ENCODE measurements around the gene TMEM30B. TPM values are rescaled to one million over a fixed set of nuclear protein-coding genes. Genes with fewer than 3 reads are reported as not detected.

The TMEM30B gene
- total and polyA plus RNA-seq, 10 of the 15 experiments (the other 5 are each of a cell fraction or from before 2014, with no cell fraction given) = 0.10 TPM; not detected in 9

DNA sequence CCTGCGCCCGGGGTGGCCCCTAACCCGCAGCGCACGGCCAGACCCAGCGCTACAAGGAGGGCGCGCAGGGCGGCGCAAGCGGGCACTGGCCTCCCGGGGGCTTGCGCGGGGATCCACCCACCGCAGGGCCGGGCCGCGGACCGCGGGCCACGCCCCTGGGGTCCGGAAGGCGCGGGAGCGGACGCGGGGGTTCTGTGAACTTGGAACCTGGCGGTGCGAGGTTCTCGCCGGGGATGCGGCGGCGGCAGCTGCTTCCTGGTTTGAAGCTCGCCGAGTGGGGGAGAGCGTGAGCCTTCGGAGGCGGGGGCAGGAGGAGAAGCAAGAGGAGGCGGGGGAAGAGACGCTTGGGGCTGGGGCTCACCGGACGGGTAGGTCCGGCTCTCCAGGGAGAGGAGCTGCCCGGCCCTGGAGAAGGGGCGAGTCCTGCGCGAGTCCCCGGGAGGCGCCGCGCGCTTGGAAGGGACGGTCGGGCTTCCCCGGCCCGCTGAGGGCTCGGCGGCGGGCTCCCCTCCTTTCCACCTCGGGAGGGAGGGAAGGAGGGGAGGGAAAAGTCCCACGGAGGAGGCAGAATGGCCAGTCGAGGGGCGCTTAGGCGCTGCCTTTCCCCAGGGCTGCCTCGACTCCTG lies 40.4 kb upstream of the TMEM30B start, which contains the start of gene PRKCH (continued):
- TF ChIP-seq YBX1 (IDR thresholded peaks at IDR 0.05) (no peak), SMC3 (IDR thresholded peaks at IDR 0.05; ENCODE audit: borderline replicate concordance, low read length) (no peak; the same call in none of the 2 replicates), FOXM1 (IDR thresholded peaks at IDR 0.05; ENCODE audit: low read depth, low read length) (no peak), SMAD5 (IDR thresholded peaks at IDR 0.05; ENCODE audit: low read depth) (no peak), MYB (IDR thresholded peaks at IDR 0.05; ENCODE audit: borderline replicate concordance, low read depth, low read length) (no peak), GATAD2B (conservative IDR thresholded peaks at IDR 0.05; ENCODE audit: low read depth) (peak; percentile 97), SRF (IDR thresholded peaks at IDR 0.05; ENCODE audit: low read depth in 2 of 2, low read length in 2 of 2) (no peak), RB1 (IDR thresholded peaks at IDR 0.05; ENCODE audit: borderline replicate concordance) (peak; percentile 77; the same call in 1 of the 2 replicates), NR2C1 (IDR thresholded peaks at IDR 0.05) (peak; percentile 58), CBX3 (IDR thresholded peaks at IDR 0.05; ENCODE audit: borderline replicate concordance, low read depth) (no peak), CHD2 (IDR thresholded peaks at IDR 0.05; ENCODE audit: borderline replicate concordance, low read depth, low read length) (peak; percentile 77), LARP7 (IDR thresholded peaks at IDR 0.05) (peak; percentile 81), CBFB (IDR thresholded peaks at IDR 0.05; ENCODE audit: low read depth) (no peak), SP1 (IDR thresholded peaks at IDR 0.05; ENCODE audit: low read depth, low read length) (no peak), NBN (IDR thresholded peaks at IDR 0.05) (0 out of 2 replicates have a peak, but pooled peaks have one; percentile 45), SREBF1 (IDR thresholded peaks at IDR 0.05; ENCODE audit: low read length) (no peak), ASH2L (IDR thresholded peaks at IDR 0.05; ENCODE audit: borderline replicate concordance, low read depth) (no peak), POLR2A (IDR thresholded peaks at IDR 0.05; ENCODE audit: low read depth, low read length) (peak; percentile 84), BCL11A (IDR thresholded peaks at IDR 0.05; ENCODE audit: low read depth, low read length) (peak; percentile 46; the same call in 1 of the 2 replicates), STAT1 (conservative IDR thresholded peaks at IDR 0.05) (0 out of 2 replicates have a peak, but pooled peaks have one; percentile 55)
- TF ChIP-seq, protein P1, sequence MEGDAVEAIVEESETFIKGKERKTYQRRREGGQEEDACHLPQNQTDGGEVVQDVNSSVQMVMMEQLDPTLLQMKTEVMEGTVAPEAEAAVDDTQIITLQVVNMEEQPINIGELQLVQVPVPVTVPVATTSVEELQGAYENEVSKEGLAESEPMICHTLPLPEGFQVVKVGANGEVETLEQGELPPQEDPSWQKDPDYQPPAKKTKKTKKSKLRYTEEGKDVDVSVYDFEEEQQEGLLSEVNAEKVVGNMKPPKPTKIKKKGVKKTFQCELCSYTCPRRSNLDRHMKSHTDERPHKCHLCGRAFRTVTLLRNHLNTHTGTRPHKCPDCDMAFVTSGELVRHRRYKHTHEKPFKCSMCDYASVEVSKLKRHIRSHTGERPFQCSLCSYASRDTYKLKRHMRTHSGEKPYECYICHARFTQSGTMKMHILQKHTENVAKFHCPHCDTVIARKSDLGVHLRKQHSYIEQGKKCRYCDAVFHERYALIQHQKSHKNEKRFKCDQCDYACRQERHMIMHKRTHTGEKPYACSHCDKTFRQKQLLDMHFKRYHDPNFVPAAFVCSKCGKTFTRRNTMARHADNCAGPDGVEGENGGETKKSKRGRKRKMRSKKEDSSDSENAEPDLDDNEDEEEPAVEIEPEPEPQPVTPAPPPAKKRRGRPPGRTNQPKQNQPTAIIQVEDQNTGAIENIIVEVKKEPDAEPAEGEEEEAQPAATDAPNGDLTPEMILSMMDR (IDR thresholded peaks at IDR 0.05 in 2 of 3, conservative IDR thresholded peaks at IDR 0.05 in 1 of 3; ENCODE audit: control insufficient read depth in 2 of 3, extremely low read depth in 1 of 3, insufficient read depth in 1 of 3, low read depth in 3 of 3, low read length in 3 of 3) = peak; percentile 3 to 50 (median 20); a peak in 3 of 6 replicates
- TF ChIP-seq, protein P2, sequence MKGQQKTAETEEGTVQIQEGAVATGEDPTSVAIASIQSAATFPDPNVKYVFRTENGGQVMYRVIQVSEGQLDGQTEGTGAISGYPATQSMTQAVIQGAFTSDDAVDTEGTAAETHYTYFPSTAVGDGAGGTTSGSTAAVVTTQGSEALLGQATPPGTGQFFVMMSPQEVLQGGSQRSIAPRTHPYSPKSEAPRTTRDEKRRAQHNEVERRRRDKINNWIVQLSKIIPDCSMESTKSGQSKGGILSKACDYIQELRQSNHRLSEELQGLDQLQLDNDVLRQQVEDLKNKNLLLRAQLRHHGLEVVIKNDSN (IDR thresholded peaks at IDR 0.05; ENCODE audit: borderline replicate concordance, extremely low read length, insufficient read depth, low read depth, low read length) = no peak
- TF ChIP-seq, protein P3, sequence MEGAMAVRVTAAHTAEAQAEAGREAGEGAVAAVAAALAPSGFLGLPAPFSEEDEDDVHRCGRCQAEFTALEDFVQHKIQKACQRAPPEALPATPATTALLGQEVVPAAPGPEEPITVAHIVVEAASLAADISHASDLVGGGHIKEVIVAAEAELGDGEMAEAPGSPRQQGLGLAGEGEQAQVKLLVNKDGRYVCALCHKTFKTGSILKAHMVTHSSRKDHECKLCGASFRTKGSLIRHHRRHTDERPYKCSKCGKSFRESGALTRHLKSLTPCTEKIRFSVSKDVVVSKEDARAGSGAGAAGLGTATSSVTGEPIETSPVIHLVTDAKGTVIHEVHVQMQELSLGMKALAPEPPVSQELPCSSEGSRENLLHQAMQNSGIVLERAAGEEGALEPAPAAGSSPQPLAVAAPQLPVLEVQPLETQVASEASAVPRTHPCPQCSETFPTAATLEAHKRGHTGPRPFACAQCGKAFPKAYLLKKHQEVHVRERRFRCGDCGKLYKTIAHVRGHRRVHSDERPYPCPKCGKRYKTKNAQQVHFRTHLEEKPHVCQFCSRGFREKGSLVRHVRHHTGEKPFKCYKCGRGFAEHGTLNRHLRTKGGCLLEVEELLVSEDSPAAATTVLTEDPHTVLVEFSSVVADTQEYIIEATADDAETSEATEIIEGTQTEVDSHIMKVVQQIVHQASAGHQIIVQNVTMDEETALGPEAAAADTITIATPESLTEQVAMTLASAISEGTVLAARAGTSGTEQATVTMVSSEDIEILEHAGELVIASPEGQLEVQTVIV (IDR thresholded peaks at IDR 0.05; ENCODE audit: borderline replicate concordance, partially characterized antibody) = peak; percentile 52
- TF ChIP-seq, protein P4, sequence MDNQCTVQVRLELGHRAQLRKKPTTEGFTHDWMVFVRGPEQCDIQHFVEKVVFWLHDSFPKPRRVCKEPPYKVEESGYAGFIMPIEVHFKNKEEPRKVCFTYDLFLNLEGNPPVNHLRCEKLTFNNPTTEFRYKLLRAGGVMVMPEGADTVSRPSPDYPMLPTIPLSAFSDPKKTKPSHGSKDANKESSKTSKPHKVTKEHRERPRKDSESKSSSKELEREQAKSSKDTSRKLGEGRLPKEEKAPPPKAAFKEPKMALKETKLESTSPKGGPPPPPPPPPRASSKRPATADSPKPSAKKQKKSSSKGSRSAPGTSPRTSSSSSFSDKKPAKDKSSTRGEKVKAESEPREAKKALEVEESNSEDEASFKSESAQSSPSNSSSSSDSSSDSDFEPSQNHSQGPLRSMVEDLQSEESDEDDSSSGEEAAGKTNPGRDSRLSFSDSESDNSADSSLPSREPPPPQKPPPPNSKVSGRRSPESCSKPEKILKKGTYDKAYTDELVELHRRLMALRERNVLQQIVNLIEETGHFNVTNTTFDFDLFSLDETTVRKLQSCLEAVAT (IDR thresholded peaks at IDR 0.05) = 0 out of 2 replicates have a peak, but pooled peaks have one; percentile 6
